Muscle of leg (tissue), 11 donors: Measurements from ENCODE around the gene GSAP. TPM values are rescaled to one million over a fixed set of nuclear protein-coding genes. Genes with fewer than 3 reads are reported as not detected.

Experiments
- DNase-seq: peaks from one replicate; pipeline ENCODE4 v3.0.0; 2013
- H3K27ac ChIP-seq: one replicate; pipeline ENCODE4 v1.5.1; 2013; ENCODE audit warnings: mild to moderate bottlenecking, low read length, control low read depth
- H3K27me3 ChIP-seq: one replicate; pipeline ENCODE4 v1.6.1; 2013; ENCODE audit warnings: low read length; ENCODE audit not compliant: control insufficient read depth, insufficient read depth
- H3K36me3 ChIP-seq: one replicate; pipeline ENCODE4 v1.6.1; 2013; ENCODE audit warnings: low read length; ENCODE audit not compliant: control insufficient read depth, insufficient read depth
- H3K4me1 ChIP-seq: one replicate; pipeline ENCODE4 v1.6.1; 2013; ENCODE audit warnings: low read length; ENCODE audit not compliant: control insufficient read depth, insufficient read depth
- H3K4me3 ChIP-seq: one replicate; pipeline ENCODE4 v1.5.1; 2013; ENCODE audit warnings: low read length, control low read depth
- H3K9me3 ChIP-seq: replicated peaks from 2 replicates; pipeline ENCODE4 v1.6.1; 2013; ENCODE audit warnings: low read depth, low read length; ENCODE audit not compliant: control insufficient read depth
- WGBS: methylation state at CpG from one replicate; pipeline ENCODE4 v1.1.5; 2013; ENCODE audit warnings: missing lambda C conversion rate; ENCODE audit not compliant: insufficient coverage; 5-methylcytosine and 5-hydroxymethylcytosine counted together
- polyA plus RNA-seq, 8 donors: library from polyadenylated mRNA; unstranded; fragments of 120-200 nt; gene quantifications; one replicate each; pipeline versions ENCODE4 v1.2.1 to v1.2.3, GENCODE V29; 2013; ENCODE audit warnings: inconsistent platforms in 1 of 8, low replicate concordance in 1 of 8; ENCODE audit not compliant: insufficient read length in 8 of 8, insufficient read depth in 1 of 8
- total RNA-seq: library from RNA; stranded (reverse); fragments of 120-200 nt; gene quantifications from one replicate; pipeline ENCODE4 v1.2.4, GENCODE V29; 2013

Gene GSAP
- total and polyA plus RNA-seq, 9 donors = 2.3 to 5.6 (median 4.2) TPM

GRCh38 chr7:77331938-77332695 lies 84.0 kb downstream of the GSAP start:
- WGBS = no CpG with 5 or more reads among the region's 3 CpGs
- Histone ChIP-seq H3K36me3 (no peaks in the 10 kb centered on the region), H3K4me1 (peaks cover 10% of the 10 kb centered on the region), H3K9me3 (no peaks in the 10 kb centered on the region), H3K27ac (no peak overlapping the region), H3K4me3 (no peak overlapping the region), H3K27me3 (no peaks in the 10 kb centered on the region)
- DNase-seq = peak; percentile 95

DNA sequence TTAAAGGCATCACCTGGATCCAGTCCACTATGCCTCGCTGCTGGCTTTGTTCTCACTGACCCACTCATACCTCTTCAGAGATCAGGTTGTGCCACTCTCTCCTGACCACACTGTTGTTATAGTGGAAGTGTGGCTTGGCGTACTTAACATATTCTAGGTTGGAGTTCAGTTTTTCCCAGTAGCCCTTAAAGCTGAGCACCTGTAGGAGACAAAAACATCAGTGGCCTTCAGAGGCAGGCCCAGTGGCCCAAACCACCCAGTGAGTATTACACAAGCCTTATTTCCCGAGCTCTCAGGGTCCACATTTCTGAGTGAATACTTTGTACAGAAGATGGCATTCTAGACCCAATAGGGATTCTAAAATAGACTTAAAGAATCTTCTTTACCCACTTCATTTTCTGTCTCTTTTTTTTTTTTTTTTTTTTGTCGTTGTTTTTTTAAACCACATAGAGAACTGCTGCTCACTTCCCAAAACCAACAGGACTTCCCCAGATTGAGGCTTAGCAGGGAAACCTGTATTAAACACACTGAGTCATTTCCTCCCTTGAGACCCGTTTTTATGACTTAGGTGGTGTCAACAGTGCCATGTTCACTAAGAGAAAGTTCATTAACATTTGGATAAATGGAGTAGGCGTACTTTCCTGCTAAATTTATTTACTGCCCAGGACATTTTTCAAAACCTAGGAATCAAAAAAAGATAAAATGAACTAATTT lies 85.8 kb downstream of the GSAP start:
- peaks cover 14% of the 10 kb centered on the region for H3K4me1 ChIP-seq
- peak; percentile 71 for DNase-seq
- H3K27ac ChIP-seq = peak overlapping the region; percentile 23
- no peaks in the 10 kb centered on the region for H3K36me3 ChIP-seq
- no peak overlapping the region for H3K4me3 ChIP-seq
- H3K9me3 ChIP-seq = no peaks in the 10 kb centered on the region
- no peaks in the 10 kb centered on the region for H3K27me3 ChIP-seq
- WGBS = no CpG with 5 or more reads among the region's 6 CpGs

DNA sequence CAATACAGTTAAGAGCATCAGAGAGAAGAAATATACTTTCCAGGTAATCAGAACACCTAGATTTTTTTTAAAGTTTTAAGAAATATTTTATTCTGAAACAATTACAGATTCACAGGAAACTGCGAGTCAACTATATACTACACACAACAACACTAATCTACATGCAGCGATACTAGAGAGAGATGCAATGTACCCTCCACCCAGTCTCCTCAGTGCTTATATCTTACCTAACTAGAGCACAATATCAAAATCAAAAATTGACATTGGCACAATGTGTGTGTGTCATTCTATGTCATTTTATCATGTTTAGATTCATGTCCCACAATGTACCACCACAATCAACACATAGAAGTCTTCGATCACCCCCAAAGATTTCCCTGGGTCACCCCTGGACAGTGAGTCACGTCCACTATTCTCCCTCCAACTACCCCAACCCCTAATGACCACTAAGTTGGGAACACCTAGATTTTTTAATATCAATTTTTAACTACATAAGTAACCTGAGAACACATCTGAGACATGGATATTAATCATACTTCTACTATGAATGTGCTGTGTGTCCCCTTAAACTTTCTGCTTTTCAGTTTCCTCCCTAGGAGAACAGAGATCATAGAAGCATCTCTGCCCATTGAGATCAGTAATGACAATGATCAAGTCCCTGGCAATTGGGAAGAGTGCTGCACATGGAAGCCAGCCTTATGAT lies 86.5 kb downstream of the GSAP start:
- Histone ChIP-seq H3K36me3 (no peaks in the 10 kb centered on the region), H3K9me3 (no peaks in the 10 kb centered on the region), H3K27ac (peak overlapping the region; percentile 23), H3K4me3 (no peak overlapping the region), H3K27me3 (no peaks in the 10 kb centered on the region), H3K4me1 (peaks cover 14% of the 10 kb centered on the region)
- no peak for DNase-seq
- WGBS = no CpG with 5 or more reads among the region's 4 CpGs

- peak; percentile 33 for DNase-seq
- no CpG with 5 or more reads among the region's 1 CpG for WGBS
- Histone ChIP-seq H3K27ac (no peak overlapping the region), H3K36me3 (no peaks in the 10 kb centered on the region), H3K4me3 (no peak overlapping the region), H3K4me1 (peaks cover 14% of the 10 kb centered on the region), H3K9me3 (no peaks in the 10 kb centered on the region), H3K27me3 (no peaks in the 10 kb centered on the region)
Measured at GRCh38 chr7:77328669-77329068, 87.5 kb downstream of the GSAP start.

DNA sequence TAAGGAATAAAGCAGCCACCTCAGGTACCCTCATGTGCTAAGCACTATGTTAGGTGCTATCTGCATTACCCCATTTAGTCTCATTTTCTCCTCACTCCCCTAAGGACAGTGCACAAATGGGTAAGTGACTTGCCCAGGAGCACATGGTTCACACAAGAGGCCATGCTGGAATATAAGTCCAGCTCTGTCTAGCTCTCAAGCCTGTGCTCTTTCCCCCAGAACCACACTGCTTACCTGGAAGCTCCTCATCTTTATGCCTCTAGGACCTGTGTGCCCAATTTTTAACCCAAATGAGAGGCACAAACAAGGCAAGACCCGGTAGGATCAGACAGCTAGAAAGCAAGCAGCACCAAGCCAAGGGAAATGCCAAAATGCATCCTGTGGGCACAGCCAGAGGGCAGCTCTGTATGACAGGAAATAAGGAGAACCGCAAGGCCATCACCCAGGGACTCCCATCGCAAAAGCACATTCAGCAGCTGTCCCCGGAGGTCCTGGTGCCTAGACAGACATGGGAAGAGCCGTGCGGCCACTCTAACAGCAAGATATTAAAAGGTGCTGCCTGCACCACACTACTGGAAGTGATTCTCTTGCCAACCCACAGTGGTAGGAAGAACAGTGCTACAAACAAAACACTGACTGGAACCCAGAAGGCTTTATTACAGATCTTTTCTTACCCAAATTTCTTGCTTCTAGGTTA lies 88.1 kb downstream of the GSAP start:
- WGBS = 61% methylated on average over 6 of the region's 6 CpGs
- no peaks in the 10 kb centered on the region for H3K36me3 ChIP-seq
- H3K4me1 ChIP-seq = peaks cover 14% of the 10 kb centered on the region
- no peak for DNase-seq
- H3K9me3 ChIP-seq = no peaks in the 10 kb centered on the region
- H3K27me3 ChIP-seq = no peaks in the 10 kb centered on the region
- H3K27ac ChIP-seq = no peak overlapping the region
- H3K4me3 ChIP-seq = no peak overlapping the region

DNA sequence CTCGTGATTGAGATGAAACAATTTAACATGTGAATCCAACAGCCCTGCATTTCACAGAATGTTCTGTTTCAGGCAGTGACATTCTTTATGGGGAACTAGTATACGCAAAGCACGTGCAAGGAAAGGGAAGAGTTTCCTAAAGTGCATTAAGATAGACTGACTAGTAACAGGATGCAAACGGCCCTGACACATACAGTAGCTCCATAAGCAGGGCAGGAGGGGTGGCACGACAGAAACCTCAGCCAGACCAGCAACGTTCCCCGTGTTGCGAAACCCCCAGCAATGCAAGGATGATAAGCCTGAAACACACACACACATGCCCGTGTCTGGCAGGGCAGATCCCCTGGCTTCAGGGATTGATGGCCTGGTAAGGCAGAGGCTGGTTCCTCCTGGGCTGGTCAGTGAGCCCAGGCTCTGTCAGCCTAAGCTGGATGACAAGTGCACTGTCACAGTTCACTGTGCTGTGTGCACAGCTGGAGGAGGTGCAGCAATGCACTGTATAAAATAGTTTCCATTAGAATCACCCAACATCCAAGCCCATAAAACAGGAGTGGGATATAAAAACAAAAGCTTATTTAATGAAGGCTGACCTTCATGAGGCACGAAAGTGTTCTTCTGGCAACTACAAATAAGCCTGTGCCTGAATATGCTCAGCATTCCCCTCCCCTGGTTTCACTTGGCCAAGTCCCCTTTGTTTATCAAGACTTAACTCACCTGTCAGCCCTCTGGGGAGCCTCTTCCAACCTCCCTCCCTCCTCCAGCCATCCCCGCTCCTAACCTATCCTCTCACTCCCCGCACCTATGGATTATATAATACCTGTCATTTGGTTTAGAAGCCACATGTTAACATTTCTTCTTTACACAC lies 88.8 kb downstream of the GSAP start:
- Histone ChIP-seq H3K4me3 (no peak overlapping the region), H3K9me3 (no peaks in the 10 kb centered on the region), H3K27ac (no peak overlapping the region), H3K36me3 (no peaks in the 10 kb centered on the region), H3K27me3 (no peaks in the 10 kb centered on the region), H3K4me1 (peaks cover 14% of the 10 kb centered on the region)
- 54% methylated on average over 11 of the region's 12 CpGs for WGBS
- peak; percentile 50 for DNase-seq

DNA sequence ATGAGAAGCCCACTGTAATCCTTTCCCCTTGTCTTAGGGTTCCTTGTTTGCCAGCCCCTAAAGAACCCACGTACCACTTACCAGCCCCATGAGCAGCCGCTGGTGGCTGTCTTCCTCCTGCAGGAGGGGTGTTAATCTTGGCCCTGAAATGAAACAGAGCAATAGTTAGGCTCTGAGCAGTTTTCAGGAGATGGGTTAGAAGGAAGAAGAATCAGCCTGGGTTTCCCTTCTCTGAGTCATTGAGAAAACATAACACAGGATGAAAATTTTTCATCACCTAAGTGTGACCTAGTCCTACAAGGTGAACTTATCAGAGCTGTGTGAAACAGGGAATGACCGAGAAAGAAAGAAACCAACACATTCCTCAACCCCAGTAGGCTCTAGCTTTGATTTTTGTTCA lies 90.0 kb downstream of the GSAP start:
- H3K4me1 ChIP-seq = peaks cover 17% of the 10 kb centered on the region
- H3K27ac ChIP-seq = no peak overlapping the region

GRCh38 chr7:77321300-77321699 lies 94.8 kb downstream of the GSAP start:
- Histone ChIP-seq H3K27me3 (no peaks in the 10 kb centered on the region), H3K4me1 (peaks cover 6% of the 10 kb centered on the region), H3K36me3 (no peaks in the 10 kb centered on the region), H3K4me3 (no peak overlapping the region), H3K27ac (no peak overlapping the region), H3K9me3 (no peaks in the 10 kb centered on the region)
- WGBS = no CpG with 5 or more reads among the region's 2 CpGs
- no peak for DNase-seq

More for the DNA sequence above, 90.0 kb downstream of the GSAP start:
- no CpG with 5 or more reads among the region's 3 CpGs for WGBS
- H3K36me3 ChIP-seq = no peaks in the 10 kb centered on the region
- no peak overlapping the region for H3K4me3 ChIP-seq
- DNase-seq = no peak
- no peaks in the 10 kb centered on the region for H3K27me3 ChIP-seq
- H3K9me3 ChIP-seq = no peaks in the 10 kb centered on the region

GRCh38 chr7:77320714-77321113 lies 95.4 kb downstream of the GSAP start:
- no peak for DNase-seq
- Histone ChIP-seq H3K9me3 (no peaks in the 10 kb centered on the region), H3K27me3 (no peaks in the 10 kb centered on the region), H3K4me1 (peaks cover 6% of the 10 kb centered on the region), H3K27ac (no peak overlapping the region), H3K4me3 (no peak overlapping the region), H3K36me3 (no peaks in the 10 kb centered on the region)
- WGBS = 18% methylated on average over 1 of the region's 2 CpGs
